MM.1S (cell line): ENCODE data around the gene MKRN2.
A peak's percentile ranks its signal among the peaks of the same experiment; 100 is the strongest.

Experiments
- DNase-seq: peaks from one replicate; pipeline ENCODE4 v3.0.0-alpha.2; 2015
- H2AFZ ChIP-seq: fragments of 300-600 bp; sonication (generic); 2 replicates; pipeline ENCODE4 v1.6.0; 2016; ENCODE audit warnings: antibody characterized with exemption, low read length
- H3F3A ChIP-seq: fragments of 300-600 bp; sonication (generic); 2 replicates; pipeline ENCODE4 v1.6.1; 2016; ENCODE audit warnings: mild to moderate bottlenecking, antibody characterized with exemption, low read length, moderate library complexity, mixed read lengths; ENCODE audit not compliant: insufficient read depth
- H3K27ac ChIP-seq: fragments of 300-600 bp; sonication (generic); 2 replicates; pipeline ENCODE4 v1.5.1; 2016; ENCODE audit warnings: mild to moderate bottlenecking, low read length
- H3K27me3 ChIP-seq: fragments of 300-600 bp; sonication (generic); replicated peaks from 2 replicates; pipeline ENCODE4 v1.6.0; 2016; ENCODE audit warnings: low read length; ENCODE audit not compliant: insufficient read depth
- H3K36me3 ChIP-seq: fragments of 300-600 bp; sonication (generic); replicated peaks from 2 replicates; pipeline ENCODE4 v1.6.1; 2016; ENCODE audit warnings: mild to moderate bottlenecking, low read length, mixed read lengths; ENCODE audit not compliant: insufficient read depth
- H3K4me1 ChIP-seq: fragments of 300-600 bp; sonication (generic); 2 replicates; pipeline ENCODE4 v1.6.1; 2016; ENCODE audit warnings: low read length, mixed read lengths
- H3K4me2 ChIP-seq: fragments of 300-600 bp; sonication (generic); 2 replicates; pipeline ENCODE4 v1.6.0; 2016; ENCODE audit warnings: low read depth, low read length
- H3K4me3 ChIP-seq: fragments of 300-600 bp; sonication (generic); 2 replicates; pipeline ENCODE4 v1.5.1; 2016; ENCODE audit warnings: low read length, mixed read lengths
- H3K79me2 ChIP-seq: fragments of 300-600 bp; sonication (generic); 2 replicates; pipeline ENCODE4 v1.6.1; 2016; ENCODE audit warnings: mixed run types, low read length, mixed read lengths
- H3K9ac ChIP-seq: fragments of 300-600 bp; sonication (generic); 2 replicates; pipeline ENCODE4 v1.6.1; 2016; ENCODE audit warnings: low read length, mixed read lengths
- H3K9me2 ChIP-seq: fragments of 300-600 bp; sonication (generic); replicated peaks from 2 replicates; pipeline ENCODE4 v1.6.1; 2016; ENCODE audit warnings: mild to moderate bottlenecking, low read length, mixed read lengths; ENCODE audit not compliant: insufficient read depth
- H3K9me3 ChIP-seq: fragments of 300-600 bp; sonication (generic); replicated peaks from 2 replicates; pipeline ENCODE4 v1.6.1; 2016; ENCODE audit warnings: mild to moderate bottlenecking, low read length, mixed read lengths; ENCODE audit not compliant: insufficient read depth
- H4K20me1 ChIP-seq: fragments of 300-600 bp; sonication (generic); 2 replicates; pipeline ENCODE4 v1.6.1; 2016; ENCODE audit warnings: mild to moderate bottlenecking, low read length, moderate library complexity, mixed read lengths; ENCODE audit not compliant: insufficient read depth
- EZH2 ChIP-seq: fragments of 300-600 bp; sonication (generic); optimal IDR thresholded peaks from 2 replicates; pipeline ENCODE3; 2017; ENCODE audit warnings: low read depth, mild to moderate bottlenecking, antibody characterized with exemption, low read length, mixed read lengths
- EZH2phosphoT487 ChIP-seq: fragments of 300-600 bp; sonication (generic); IDR thresholded peaks from 2 replicates; pipeline ENCODE4 v1.6.1; 2018; ENCODE audit warnings: antibody characterized with exemption, low read length
- TF ChIP-seq, protein P1 (sequence below): fragments of 300-600 bp; sonication (generic); IDR thresholded peaks from 2 replicates; pipeline ENCODE4 v1.5.1; 2016; ENCODE audit warnings: antibody characterized with exemption, low read length, mixed read lengths

MKRN2 gene

DNA sequence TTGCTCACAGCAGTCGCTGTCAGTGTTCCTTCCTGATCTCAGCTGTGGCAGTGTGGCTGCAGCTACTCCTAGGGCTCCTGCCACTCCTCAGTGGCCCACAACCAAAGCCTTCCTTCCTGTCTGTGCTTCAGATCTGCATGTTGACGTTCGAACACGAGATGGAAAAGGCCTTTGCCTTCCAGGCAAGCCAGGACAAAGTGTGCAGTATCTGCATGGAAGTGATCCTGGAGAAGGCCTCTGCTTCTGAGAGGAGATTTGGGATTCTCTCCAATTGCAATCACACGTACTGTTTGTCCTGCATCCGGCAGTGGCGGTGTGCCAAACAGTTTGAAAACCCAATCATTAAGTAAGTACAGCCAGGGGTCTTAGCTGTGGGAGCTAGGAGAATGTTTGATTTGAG is 17.8 kb downstream of the MKRN2 start:
- Histone ChIP-seq H3K4me1 (no peaks in the 10 kb centered on the region), H3K27me3 (no peaks in the 10 kb centered on the region), H3K9me2 (no peaks in the 10 kb centered on the region), H3K9me3 (no peaks in the 10 kb centered on the region), H3K36me3 (0 out of 2 replicates have a peak, but pooled peaks cover 5% of the 10 kb centered on the region), H3K4me3 (no peak overlapping the region), H2AFZ (no peak overlapping the region), H3K79me2 (peaks cover 4% of the 10 kb centered on the region; the same call in 1 of the 2 replicates), H3K9ac (no peak overlapping the region), H4K20me1 (no peaks in the 10 kb centered on the region), H3K4me2 (no peak overlapping the region), H3K27ac (no peak overlapping the region), H3F3A (no peaks in the 10 kb centered on the region)
- DNase-seq: no peak
- TF ChIP-seq EZH2 (no peak), EZH2phosphoT487 (no peak)
- TF ChIP-seq, protein P1, sequence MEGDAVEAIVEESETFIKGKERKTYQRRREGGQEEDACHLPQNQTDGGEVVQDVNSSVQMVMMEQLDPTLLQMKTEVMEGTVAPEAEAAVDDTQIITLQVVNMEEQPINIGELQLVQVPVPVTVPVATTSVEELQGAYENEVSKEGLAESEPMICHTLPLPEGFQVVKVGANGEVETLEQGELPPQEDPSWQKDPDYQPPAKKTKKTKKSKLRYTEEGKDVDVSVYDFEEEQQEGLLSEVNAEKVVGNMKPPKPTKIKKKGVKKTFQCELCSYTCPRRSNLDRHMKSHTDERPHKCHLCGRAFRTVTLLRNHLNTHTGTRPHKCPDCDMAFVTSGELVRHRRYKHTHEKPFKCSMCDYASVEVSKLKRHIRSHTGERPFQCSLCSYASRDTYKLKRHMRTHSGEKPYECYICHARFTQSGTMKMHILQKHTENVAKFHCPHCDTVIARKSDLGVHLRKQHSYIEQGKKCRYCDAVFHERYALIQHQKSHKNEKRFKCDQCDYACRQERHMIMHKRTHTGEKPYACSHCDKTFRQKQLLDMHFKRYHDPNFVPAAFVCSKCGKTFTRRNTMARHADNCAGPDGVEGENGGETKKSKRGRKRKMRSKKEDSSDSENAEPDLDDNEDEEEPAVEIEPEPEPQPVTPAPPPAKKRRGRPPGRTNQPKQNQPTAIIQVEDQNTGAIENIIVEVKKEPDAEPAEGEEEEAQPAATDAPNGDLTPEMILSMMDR: no peak

DNA sequence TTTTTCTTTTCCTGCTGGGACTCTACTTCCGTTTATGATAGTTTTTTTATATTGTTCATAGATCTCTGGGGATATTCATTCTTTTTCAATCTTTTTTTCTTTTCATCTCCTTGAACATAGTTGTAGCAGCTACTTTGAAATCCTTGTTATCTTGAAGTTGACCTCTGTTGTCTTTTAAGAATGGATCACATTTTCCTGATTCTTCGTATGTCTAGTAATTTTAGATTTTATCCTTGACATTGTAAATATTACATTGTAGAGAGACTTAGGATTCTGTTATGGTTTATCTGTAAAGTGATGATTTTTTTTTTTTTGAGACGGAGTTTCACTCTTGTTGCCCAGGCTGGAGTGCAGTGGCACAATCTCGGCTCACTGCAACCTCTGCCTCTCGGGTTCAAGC is 20.5 kb downstream of the MKRN2 start:
- Histone ChIP-seq H3K9ac (no peak overlapping the region), H3K4me3 (no peak overlapping the region), H4K20me1 (no peaks in the 10 kb centered on the region), H3K27ac (no peak overlapping the region), H3K9me3 (no peaks in the 10 kb centered on the region), H3K4me1 (no peaks in the 10 kb centered on the region), H2AFZ (no peak overlapping the region), H3F3A (no peaks in the 10 kb centered on the region), H3K9me2 (no peaks in the 10 kb centered on the region), H3K27me3 (no peaks in the 10 kb centered on the region), H3K36me3 (0 out of 2 replicates have a peak, but pooled peaks cover 13% of the 10 kb centered on the region), H3K79me2 (peaks cover 4% of the 10 kb centered on the region; the same call in 1 of the 2 replicates), H3K4me2 (no peak overlapping the region)
- DNase-seq: no peak
- TF ChIP-seq EZH2phosphoT487: no peak
- TF ChIP-seq, protein P1: no peak
- no peak for TF ChIP-seq EZH2

DNA sequence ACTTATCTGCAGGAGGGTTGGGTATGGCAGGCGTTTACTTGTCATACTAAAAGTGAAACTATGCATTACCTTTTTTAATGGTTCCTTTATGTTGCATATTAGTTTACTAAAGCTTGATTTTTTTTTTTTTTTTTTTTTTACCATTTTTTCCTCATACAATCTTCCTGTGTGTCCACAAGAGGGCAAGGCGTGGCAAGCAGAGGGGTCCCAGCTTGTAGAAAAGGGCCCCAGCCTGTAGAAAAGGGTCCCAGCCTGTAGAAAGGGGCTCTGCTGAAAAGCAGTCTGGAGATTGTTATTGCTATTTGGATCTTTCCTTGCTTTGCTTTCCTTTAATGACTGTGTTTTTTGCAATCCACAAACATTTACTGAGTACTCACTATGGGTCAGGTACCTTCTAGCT is 21.9 kb downstream of the MKRN2 start:
- no peaks in the 10 kb centered on the region for H3K9me3 ChIP-seq
- no peak overlapping the region for H3K27ac ChIP-seq
- no peaks in the 10 kb centered on the region for H3K9me2 ChIP-seq
- H4K20me1 ChIP-seq: no peaks in the 10 kb centered on the region; the same call in 1 of the 2 replicates
- TF ChIP-seq EZH2: no peak
- TF ChIP-seq EZH2phosphoT487: no peak
- TF ChIP-seq, protein P1: peak; percentile 25
- no peak for DNase-seq
- H3K27me3 ChIP-seq: no peaks in the 10 kb centered on the region
- H3K79me2 ChIP-seq: peaks cover 13% of the 10 kb centered on the region
- H3K4me1 ChIP-seq: no peaks in the 10 kb centered on the region
- H2AFZ ChIP-seq: no peak overlapping the region
- no peak overlapping the region for H3K4me3 ChIP-seq
- no peak overlapping the region for H3K9ac ChIP-seq
- no peaks in the 10 kb centered on the region for H3F3A ChIP-seq
- H3K4me2 ChIP-seq: no peak overlapping the region
- peaks cover 21% of the 10 kb centered on the region; the same call in 1 of the 2 replicates for H3K36me3 ChIP-seq
